ENCODE measurements around the gene KAZN.

KAZN gene

GRCh38 chr1:15064217-15064929, 465.9 kb downstream of the KAZN start:
- in situ Hi-C loops (cut with HindIII; ENCODE audit: low sequenced_read_pairs) = no loop called here

GRCh38 chr1:15065291-15065690, 466.8 kb downstream of the KAZN start:
- in situ Hi-C loops (cut with HindIII; ENCODE audit: low sequenced_read_pairs) = no loop called here

- in situ Hi-C loops (cut with HindIII; ENCODE audit: low sequenced_read_pairs) = no loop called here
Observed at GRCh38 chr1:15065736-15066135, 467.3 kb downstream of the KAZN start.

GRCh38 chr1:15066191-15066590, 467.7 kb downstream of the KAZN start:
- in situ Hi-C loops (cut with HindIII; ENCODE audit: low sequenced_read_pairs) = no loop called here

DNA sequence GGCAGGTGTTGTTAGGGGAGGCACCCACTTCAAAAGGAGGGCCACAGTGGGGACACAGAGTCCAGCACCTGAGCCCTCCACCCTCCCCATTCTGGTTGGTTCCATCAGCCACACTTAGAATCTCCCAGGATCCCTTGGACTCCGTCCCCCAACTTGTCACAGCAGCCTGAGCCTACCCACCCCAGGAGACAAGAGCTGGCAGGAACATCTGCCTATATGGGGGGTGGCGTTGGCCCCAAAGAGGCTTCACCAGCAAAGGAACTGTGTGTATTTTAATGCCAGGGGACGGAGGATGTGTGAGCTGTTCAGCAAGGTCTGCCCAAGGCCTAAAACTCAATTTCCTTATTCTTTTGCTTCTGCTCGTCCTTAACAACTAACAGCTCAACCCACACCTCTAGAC, 468.7 kb downstream of the KAZN start:
- in situ Hi-C loops (cut with HindIII; ENCODE audit: low sequenced_read_pairs) = no loop called here

GRCh38 chr1:15068152-15068551, 469.7 kb downstream of the KAZN start:
- in situ Hi-C loops (cut with HindIII; ENCODE audit: low sequenced_read_pairs) = no loop called here

GRCh38 chr1:15068997-15069396, 470.5 kb downstream of the KAZN start:
- in situ Hi-C loops (cut with HindIII; ENCODE audit: low sequenced_read_pairs) = no loop called here

- in situ Hi-C loops (cut with HindIII; ENCODE audit: low sequenced_read_pairs) = no loop called here
Observed at GRCh38 chr1:15070145-15070748, 471.8 kb downstream of the KAZN start.

DNA sequence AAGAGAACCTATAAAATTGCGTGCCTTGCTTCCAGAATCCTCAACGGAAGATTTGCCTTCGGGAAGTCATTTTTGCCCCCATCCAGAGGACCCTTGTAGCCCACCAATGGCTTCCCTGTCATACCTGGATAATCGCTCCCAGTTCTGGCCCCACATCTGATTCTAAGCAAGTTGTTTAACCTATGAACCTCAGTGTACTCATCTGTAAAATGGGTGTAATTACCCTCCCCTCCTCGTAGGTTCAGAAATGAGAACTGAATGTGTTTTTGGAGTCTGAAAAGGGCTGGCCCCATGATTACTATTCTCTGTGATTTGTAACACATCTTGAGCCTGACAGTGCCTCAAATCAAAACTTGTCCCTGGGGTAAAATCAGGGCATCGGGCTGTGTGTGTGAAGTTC, 473.5 kb downstream of the KAZN start:
- in situ Hi-C loops (cut with HindIII; ENCODE audit: low sequenced_read_pairs) = no loop called here

DNA sequence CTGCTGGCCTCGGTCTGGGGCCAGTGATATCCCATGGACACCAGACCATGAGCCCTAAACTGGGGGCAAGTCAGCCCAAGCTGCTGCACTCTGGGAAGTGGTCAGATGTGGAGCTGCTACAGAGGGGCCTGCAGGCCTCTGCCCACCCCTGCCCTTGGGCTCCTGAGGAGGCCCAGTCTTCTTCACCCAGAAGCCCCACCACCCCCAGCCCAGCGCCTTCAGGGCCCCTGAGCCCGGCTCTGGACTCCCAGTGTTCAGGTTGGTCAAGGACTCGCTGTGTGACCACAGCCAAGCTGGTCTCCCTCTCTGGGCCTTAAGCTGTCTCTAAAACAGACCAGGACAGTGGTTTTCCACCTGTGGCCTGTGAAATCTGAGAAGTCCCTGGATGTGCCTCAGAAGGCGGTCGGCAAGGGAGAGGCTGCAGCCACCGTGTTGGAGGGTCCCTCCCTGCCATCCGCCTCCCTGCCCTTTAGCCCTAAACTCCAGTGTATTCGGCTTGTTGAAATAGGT, 475.4 kb downstream of the KAZN start:
- in situ Hi-C loops (cut with HindIII; ENCODE audit: low sequenced_read_pairs) = no loop called here

DNA sequence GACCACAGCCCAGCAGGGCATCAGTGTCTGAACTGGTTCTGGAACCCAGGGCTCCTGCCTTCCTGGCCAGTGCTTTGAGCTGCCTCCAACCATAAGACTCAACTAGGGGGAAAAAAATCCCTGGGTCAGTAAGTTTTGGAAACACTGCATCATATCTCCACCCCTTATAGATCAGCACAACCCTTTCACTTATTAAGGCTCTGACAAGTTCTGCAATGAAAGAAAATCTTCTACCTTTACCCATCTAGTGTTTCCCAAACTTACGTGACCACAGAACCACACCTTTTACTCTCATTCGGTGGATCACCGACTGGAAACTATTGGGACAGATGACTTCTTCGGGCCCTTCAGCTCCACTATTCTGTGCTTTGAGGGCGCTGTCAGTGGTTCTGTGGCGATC, 476.7 kb downstream of the KAZN start:
- in situ Hi-C loops (cut with HindIII; ENCODE audit: low sequenced_read_pairs) = loop anchor here (25.0 kb wide), 1 partner anchor 188 kb away; no protein-coding TSS in a partner anchor

- in situ Hi-C loops (cut with HindIII; ENCODE audit: low sequenced_read_pairs) = loop anchor here (25.0 kb wide), 1 partner anchor 189 kb away; no protein-coding TSS in a partner anchor
Observed at GRCh38 chr1:15075817-15076216, 477.3 kb downstream of the KAZN start.

DNA sequence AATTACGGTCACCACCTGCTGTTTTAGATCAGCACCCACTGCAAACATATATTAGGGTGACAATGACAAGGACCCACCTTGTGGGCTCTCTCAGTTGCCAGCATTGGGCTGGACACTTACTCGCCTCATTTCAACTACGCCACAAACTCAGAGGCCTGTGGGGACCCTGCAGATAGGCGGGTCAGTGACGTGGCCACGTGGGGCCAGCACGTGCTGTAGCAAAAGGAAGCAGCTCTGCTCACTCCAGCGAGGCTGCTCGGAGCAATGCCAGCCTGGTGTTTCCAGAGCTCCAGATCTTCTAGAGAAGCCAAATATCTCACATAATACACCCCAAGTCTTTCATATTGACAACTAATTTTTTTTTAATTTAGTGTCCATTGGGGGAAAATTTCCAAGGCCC, 478.3 kb downstream of the KAZN start:
- in situ Hi-C loops (cut with HindIII; ENCODE audit: low sequenced_read_pairs) = loop anchor here (25.0 kb wide), 1 partner anchor 190 kb away; no protein-coding TSS in a partner anchor

DNA sequence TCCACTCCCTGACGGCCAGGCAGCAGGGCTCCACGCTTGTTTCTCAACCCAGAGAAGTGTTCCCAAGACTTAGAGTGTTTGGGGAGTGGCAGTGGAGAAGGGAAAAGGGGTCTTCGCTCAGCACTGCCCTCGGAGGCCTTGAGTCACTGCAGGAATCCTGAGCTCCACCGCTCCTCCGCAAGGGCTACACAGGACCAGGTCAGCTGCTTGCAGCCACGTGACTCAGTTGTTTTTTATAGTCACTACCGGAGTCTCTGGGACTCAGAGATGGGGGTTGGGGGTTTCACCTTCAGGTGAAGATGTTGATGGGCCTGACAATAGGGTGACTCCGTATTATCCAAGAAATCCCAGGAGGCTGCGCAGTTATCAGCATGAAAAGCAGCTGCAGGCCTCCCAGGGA, 478.9 kb downstream of the KAZN start:
- in situ Hi-C loops (cut with HindIII; ENCODE audit: low sequenced_read_pairs) = loop anchor here (25.0 kb wide), 1 partner anchor 190 kb away; no protein-coding TSS in a partner anchor

DNA sequence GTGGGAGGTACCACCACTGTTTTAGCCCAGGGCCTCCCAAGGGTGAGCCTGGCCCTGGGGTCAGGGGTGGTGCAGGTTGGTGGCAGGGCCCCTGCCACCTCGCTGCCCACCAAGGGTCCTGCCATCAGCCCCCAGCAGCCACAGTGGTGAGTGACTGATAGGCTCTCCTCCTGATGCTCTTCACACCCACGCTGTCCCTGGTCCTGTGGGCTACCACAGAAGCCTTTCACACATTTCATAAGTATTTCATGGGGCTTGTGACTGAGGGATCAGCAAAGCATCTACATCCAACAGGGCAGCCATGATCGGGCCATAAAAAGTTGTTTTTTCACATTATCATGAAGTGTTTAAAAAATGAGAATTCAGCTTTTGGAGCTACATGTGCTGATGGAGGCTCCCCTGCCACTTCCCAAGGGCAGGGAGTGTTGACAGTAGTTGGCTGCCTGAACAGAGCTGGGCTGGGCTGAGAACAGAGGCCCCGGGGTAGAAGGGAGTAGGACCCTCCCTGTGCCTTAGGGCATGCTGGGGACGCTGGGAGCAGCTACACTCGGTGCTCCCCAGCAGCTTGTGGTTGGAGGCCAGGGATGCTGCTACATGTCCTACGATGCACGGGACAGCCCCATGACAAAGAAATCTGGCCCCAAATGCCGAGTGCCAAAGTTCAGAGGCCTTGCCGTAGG, 482.0 kb downstream of the KAZN start:
- in situ Hi-C loops (cut with HindIII; ENCODE audit: low sequenced_read_pairs) = loop anchor here (10.0 to 25.0 kb wide), 2 partner anchors 116 to 193 kb away; no protein-coding TSS in a partner anchor

- in situ Hi-C loops (cut with HindIII; ENCODE audit: low sequenced_read_pairs) = loop anchor here (10.0 to 25.0 kb wide), 2 partner anchors 116 to 194 kb away; no protein-coding TSS in a partner anchor
Observed at GRCh38 chr1:15081102-15081501, 482.6 kb downstream of the KAZN start.

DNA sequence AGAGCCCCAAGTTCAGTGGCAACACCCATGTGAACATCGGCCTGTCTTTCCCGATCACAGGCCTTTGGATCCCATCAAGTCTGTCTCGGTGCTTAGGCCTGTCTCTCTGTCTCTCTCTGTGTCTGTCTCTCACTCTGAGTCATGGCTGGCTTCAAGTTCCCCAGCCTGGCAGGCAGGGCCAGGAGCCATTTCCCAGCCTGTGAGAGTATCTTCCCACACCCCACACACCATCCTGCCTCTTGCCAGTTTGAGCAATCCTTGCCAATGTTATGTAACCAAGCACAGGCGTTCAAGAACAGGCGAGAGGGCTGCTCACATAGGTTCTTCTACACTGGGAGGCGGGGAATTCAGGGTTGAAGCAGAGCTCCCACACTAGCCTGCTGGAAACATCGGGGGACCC, 485.1 kb downstream of the KAZN start:
- in situ Hi-C loops (cut with HindIII; ENCODE audit: low sequenced_read_pairs) = loop anchor here (10.0 to 25.0 kb wide), 2 partner anchors 119 to 196 kb away; no protein-coding TSS in a partner anchor

- in situ Hi-C loops (cut with HindIII; ENCODE audit: low sequenced_read_pairs) = loop anchor here (10.0 to 25.0 kb wide), 2 partner anchors 124 to 201 kb away; no protein-coding TSS in a partner anchor
Observed at GRCh38 chr1:15088281-15088971, 489.9 kb downstream of the KAZN start.

DNA sequence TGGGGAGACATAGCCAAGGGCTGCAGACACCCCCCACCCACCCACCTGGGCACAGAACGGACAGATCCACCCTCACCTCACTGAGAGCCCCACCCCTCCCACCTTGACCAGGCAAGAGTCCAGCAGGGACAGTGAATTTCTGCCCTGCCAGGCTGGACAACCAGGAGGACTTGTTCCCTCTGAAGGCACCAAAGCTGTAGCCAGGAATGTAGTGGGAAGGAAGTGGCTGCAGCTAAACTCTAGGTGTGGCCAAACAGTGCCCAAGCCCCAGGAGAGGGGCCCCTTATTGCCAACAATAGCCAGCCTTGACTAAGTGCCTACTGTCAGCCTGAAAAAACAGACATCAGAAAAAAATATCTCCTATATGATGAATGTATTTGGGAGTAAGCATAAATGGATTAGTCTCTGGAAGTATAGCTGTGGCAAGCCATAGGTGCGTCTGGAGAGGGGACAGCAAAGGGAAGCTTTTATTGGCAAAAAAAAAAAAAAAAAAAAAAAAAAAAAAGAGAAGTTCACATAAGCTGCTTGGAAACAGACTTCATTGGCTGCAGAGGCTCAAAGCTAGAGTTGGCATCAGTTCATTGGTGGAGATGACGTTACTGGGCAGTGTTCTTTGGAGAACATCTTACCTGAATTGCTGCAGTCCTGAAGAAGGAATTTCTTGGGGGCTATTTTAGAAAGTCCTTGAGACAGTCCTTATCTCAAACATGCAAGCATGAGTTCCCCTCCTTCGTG, 490.9 kb downstream of the KAZN start:
- in situ Hi-C loops (cut with HindIII; ENCODE audit: low sequenced_read_pairs) = loop anchor here (10.0 to 25.0 kb wide), 2 partner anchors 125 to 202 kb away; no protein-coding TSS in a partner anchor

- in situ Hi-C loops (cut with HindIII; ENCODE audit: low sequenced_read_pairs) = loop anchor here (25.0 kb wide), 1 partner anchor 203 kb away; no protein-coding TSS in a partner anchor
Observed at GRCh38 chr1:15090373-15090772, 491.9 kb downstream of the KAZN start.
